DND-41 (cell line): Measurements from ENCODE around the gene DIAPH1.

Source experiments
- ATAC-seq: fragments of 200-7000 bp; cut with Tn5 transposase; 3 replicates; pipeline ENCODE4 v1.9.1; 2021; ENCODE audit warnings: low read depth; ENCODE audit not compliant: insufficient read depth
- DNase-seq: peaks from one replicate; pipeline ENCODE4 v3.0.0-alpha.2; 2020
- H2AFZ ChIP-seq: 2 replicates; pipeline ENCODE4 v1.6.0; 2012; ENCODE audit warnings: low read depth, low read length
- H3K27ac ChIP-seq: 2 replicates; pipeline ENCODE4 v1.5.1; 2012; ENCODE audit warnings: low read length, inconsistent platforms
- H3K27me3 ChIP-seq: fragments of 200-600 bp; sonication (generic); 2 replicates; pipeline ENCODE4 v1.6.0; 2012; ENCODE audit warnings: low read length, mild to moderate bottlenecking, inconsistent platforms; ENCODE audit not compliant: insufficient read depth, poor library complexity
- H3K36me3 ChIP-seq: 2 replicates; pipeline ENCODE4 v1.5.1; 2012; ENCODE audit warnings: low read length, inconsistent platforms; ENCODE audit not compliant: insufficient read depth
- H3K4me1 ChIP-seq: 2 replicates; pipeline ENCODE4 v1.5.1; 2012; ENCODE audit warnings: mild to moderate bottlenecking, low read length; ENCODE audit not compliant: insufficient read depth
- H3K4me2 ChIP-seq: 2 replicates; pipeline ENCODE4 v1.6.0; 2012; ENCODE audit warnings: mild to moderate bottlenecking, moderate library complexity, low read length, inconsistent platforms; ENCODE audit not compliant: insufficient read depth
- H3K4me3 ChIP-seq, 2 experiments: fragments of 200-600 bp in 1 of 2; shearing (Covaris generic) in 1 of 2; 2 replicates each; pipeline ENCODE4 v1.5.1; 2012 to 2016; ENCODE audit warnings: inconsistent platforms in 2 of 2, low read length in 2 of 2, mild to moderate bottlenecking in 2 of 2, low read depth in 1 of 2, moderate library complexity in 1 of 2
- H3K79me2 ChIP-seq: 2 replicates; pipeline ENCODE4 v1.6.0; 2012; ENCODE audit warnings: low read length, inconsistent platforms; ENCODE audit not compliant: insufficient read depth
- H3K9ac ChIP-seq: 2 replicates; pipeline ENCODE4 v1.6.0; 2012; ENCODE audit warnings: low read depth, mild to moderate bottlenecking, inconsistent platforms, low read length, moderate library complexity
- H3K9me3 ChIP-seq: 2 replicates; pipeline ENCODE4 v1.5.1; 2012; ENCODE audit warnings: low read length, moderate library complexity, mild to moderate bottlenecking, inconsistent platforms; ENCODE audit not compliant: insufficient read depth, severe bottlenecking
- H4K20me1 ChIP-seq: 2 replicates; pipeline ENCODE4 v1.6.0; 2012; ENCODE audit warnings: low read length; ENCODE audit not compliant: insufficient read depth
- EZH2 ChIP-seq: IDR thresholded peaks from 3 replicates; pipeline ENCODE4 v1.6.1; 2012; ENCODE audit warnings: borderline replicate concordance, low read depth, mild to moderate bottlenecking, moderate library complexity, low read length, inconsistent platforms; ENCODE audit not compliant: severe bottlenecking
- TF ChIP-seq, protein P1 (sequence below): IDR thresholded peaks from 2 replicates; pipeline ENCODE4 v1.5.1; 2012; ENCODE audit warnings: borderline replicate concordance, low read length, moderate library complexity, mild to moderate bottlenecking; ENCODE audit not compliant: poor library complexity, severe bottlenecking; ENCODE audit errors: extremely low read depth

The DIAPH1 gene

DNA sequence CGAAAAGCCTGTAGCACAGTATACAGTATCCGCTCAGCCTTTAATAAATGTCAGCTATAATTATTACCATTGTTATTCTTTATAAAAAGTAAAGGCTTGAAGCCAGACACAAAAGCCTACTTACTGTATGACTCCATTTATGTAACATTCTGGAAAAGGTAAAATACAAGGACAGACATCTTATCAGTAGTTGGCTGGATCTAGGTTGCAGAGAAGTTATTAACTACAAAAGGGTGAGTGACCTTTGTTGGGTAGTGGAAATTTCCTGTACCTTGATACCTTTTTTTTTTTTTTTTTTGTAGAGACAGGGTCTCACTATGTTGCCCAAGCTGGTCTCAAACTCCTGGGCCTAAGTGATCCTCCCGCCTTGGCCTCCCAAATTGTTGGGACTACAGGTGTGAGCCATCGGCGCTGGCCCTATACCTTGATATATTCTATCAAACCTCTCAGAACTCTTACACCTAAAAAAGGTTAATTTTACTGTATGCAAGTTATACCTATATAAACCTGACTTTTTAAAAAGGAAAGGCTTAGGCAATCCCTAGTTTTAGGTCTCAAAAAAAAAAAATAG is 11.9 kb upstream of the DIAPH1 start:
- DNase-seq = no peak
- H3K27ac ChIP-seq = no peak overlapping the region
- no peaks in the 10 kb centered on the region for H3K9me3 ChIP-seq
- H4K20me1 ChIP-seq = peaks cover 17% of the 10 kb centered on the region; the same call in 1 of the 2 replicates
- H3K4me3 ChIP-seq = no peak overlapping the region
- no peaks in the 10 kb centered on the region for H3K27me3 ChIP-seq
- no peak overlapping the region for H3K9ac ChIP-seq
- H3K79me2 ChIP-seq = peaks cover 56% of the 10 kb centered on the region
- TF ChIP-seq EZH2 = no peak
- TF ChIP-seq, protein P1, sequence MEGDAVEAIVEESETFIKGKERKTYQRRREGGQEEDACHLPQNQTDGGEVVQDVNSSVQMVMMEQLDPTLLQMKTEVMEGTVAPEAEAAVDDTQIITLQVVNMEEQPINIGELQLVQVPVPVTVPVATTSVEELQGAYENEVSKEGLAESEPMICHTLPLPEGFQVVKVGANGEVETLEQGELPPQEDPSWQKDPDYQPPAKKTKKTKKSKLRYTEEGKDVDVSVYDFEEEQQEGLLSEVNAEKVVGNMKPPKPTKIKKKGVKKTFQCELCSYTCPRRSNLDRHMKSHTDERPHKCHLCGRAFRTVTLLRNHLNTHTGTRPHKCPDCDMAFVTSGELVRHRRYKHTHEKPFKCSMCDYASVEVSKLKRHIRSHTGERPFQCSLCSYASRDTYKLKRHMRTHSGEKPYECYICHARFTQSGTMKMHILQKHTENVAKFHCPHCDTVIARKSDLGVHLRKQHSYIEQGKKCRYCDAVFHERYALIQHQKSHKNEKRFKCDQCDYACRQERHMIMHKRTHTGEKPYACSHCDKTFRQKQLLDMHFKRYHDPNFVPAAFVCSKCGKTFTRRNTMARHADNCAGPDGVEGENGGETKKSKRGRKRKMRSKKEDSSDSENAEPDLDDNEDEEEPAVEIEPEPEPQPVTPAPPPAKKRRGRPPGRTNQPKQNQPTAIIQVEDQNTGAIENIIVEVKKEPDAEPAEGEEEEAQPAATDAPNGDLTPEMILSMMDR = no peak
- peaks cover 25% of the 10 kb centered on the region for H3K4me1 ChIP-seq
- no peak for ATAC-seq
- H3K36me3 ChIP-seq = peaks cover 69% of the 10 kb centered on the region
- no peak overlapping the region for H2AFZ ChIP-seq
- no peak overlapping the region for H3K4me2 ChIP-seq

DNA sequence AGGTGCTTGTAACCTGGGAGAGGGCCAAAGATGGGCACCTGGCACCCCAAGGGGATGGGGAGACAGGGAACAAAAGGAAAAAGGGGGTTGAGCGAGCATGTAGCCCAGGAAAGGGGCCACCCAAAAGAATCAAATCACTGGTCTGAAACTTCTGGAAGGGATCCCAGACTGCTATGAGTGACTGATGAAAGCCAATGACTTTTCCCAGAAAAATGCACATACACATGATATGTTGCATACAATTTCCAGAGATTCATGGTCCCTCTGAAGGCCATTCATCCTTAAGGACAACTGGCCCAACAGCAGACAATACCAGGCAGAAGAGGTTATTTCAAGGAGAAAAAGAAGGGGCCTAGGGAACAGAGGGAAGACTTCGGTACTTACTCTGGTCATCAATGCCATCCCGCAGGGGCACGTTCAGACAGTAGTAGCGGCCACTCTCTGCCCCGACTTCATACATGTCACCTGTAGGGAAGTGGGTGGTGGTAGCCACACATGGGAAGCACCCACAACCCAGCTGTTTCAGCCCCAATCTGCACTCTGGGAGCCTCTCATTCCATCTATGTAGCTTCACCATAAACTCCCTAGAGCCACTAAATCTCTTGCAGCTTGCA is 9.5 kb upstream of the DIAPH1 start:
- Histone ChIP-seq H2AFZ (no peak overlapping the region), H3K27ac (no peak overlapping the region), H4K20me1 (peaks cover 9% of the 10 kb centered on the region; the same call in 1 of the 2 replicates), H3K27me3 (no peaks in the 10 kb centered on the region), H3K9me3 (no peaks in the 10 kb centered on the region), H3K36me3 (peaks cover 74% of the 10 kb centered on the region), H3K4me2 (no peak overlapping the region), H3K79me2 (peaks cover 34% of the 10 kb centered on the region), H3K4me1 (peaks cover 6% of the 10 kb centered on the region; the same call in 1 of the 2 replicates), H3K9ac (no peak overlapping the region), H3K4me3 (no peak overlapping the region)
- TF ChIP-seq, protein P1 = no peak
- TF ChIP-seq EZH2 = no peak
- DNase-seq (no peak), ATAC-seq (no peak)

DNA sequence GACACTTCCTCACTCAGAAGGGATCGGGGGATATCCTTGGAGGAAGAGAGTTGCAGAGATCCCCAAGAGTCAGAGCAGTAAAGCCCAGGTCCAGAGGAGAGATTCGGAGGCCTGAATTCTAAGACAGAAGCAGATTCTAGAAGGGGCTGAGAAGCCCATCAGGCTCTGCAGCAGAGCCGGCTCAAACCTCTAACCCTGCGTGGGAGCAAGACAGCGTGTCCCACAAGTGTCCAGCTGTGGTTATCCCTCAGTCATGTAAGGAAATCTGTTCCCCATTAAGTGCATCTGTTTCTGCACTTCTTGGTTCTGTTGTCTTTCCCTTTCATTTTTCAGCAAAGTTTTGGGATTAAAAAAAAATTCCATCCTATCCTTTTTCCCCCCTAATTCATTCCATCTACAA is 4.8 kb upstream of the DIAPH1 start:
- H3K27me3 ChIP-seq = no peaks in the 10 kb centered on the region
- no peak overlapping the region for H3K27ac ChIP-seq
- peaks cover 10% of the 10 kb centered on the region for H3K4me1 ChIP-seq
- no peaks in the 10 kb centered on the region for H4K20me1 ChIP-seq
- TF ChIP-seq, protein P1 = no peak
- TF ChIP-seq EZH2 = no peak
- H3K4me2 ChIP-seq = no peak overlapping the region
- no peak overlapping the region for H2AFZ ChIP-seq
- no peak overlapping the region for H3K9ac ChIP-seq
- ATAC-seq (no peak), DNase-seq (no peak)
- H3K9me3 ChIP-seq = no peaks in the 10 kb centered on the region
- H3K4me3 ChIP-seq = no peak overlapping the region
- peaks cover 6% of the 10 kb centered on the region for H3K79me2 ChIP-seq
- peaks cover 77% of the 10 kb centered on the region for H3K36me3 ChIP-seq

DNA sequence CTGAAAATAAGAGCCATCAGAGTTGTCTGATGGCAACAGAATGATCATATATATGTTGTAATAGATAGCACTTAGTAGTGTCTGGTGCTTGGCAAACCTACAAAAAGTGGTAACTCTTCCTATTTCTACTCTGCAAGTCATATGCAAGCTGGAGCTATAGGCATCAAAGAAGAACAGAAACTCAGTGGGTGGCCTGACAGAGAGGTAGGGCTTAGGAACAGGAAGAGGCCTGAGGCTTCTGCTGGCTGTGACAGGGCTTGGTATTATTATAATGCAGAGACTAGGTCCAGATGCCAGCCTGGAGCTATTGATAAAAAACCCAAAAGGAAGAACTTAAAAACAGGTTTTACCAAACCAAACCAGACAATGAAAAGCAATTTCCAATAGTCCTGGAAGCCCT is 4.4 kb upstream of the DIAPH1 start:
- Histone ChIP-seq H3K4me3 (no peak overlapping the region), H3K9me3 (no peaks in the 10 kb centered on the region), H3K4me2 (no peak overlapping the region), H3K36me3 (peaks cover 73% of the 10 kb centered on the region), H3K79me2 (peaks cover 10% of the 10 kb centered on the region), H3K9ac (no peak overlapping the region), H3K4me1 (peaks cover 10% of the 10 kb centered on the region), H2AFZ (no peak overlapping the region), H3K27me3 (no peaks in the 10 kb centered on the region), H3K27ac (no peak overlapping the region), H4K20me1 (no peaks in the 10 kb centered on the region)
- no peak for TF ChIP-seq EZH2
- TF ChIP-seq, protein P1 = no peak
- no peak for DNase-seq
- no peak for ATAC-seq
